ENCODE data around the gene HECTD2. TPM values are rescaled to one million over a fixed set of nuclear protein-coding genes. Genes with fewer than 3 reads are reported as not detected.

HECTD2 gene
- polyA plus RNA-seq, 1 donor, result 38.4 TPM

Other genes starting within 250 kb of the HECTD2 start
- gene PCGF5, start 189.7 kb upstream of the HECTD2 start, polyA plus RNA-seq (ENCODE audit: insufficient read length), result 25.1 TPM
- gene PPP1R3C, start 222.7 kb downstream of the HECTD2 start, polyA plus RNA-seq (ENCODE audit: insufficient read length), result 37.3 TPM

Data from left kidney (tissue), 1 donor.